NCI-H1694 treated with DMSO at 0.1 percent for 48 hours (cell line): ENCODE results near the gene CKAP2L.
"Not testable (repeated sequence)": the region's sequence is repeated elsewhere in the genome, so short reads cannot be mapped to it uniquely, and the experiment has no call there.

Experiments used
- DNase-seq: peaks from one replicate; lab custom pipeline; 2025; lab: John Stamatoyannopoulos, UW

Gene CKAP2L

DNA sequence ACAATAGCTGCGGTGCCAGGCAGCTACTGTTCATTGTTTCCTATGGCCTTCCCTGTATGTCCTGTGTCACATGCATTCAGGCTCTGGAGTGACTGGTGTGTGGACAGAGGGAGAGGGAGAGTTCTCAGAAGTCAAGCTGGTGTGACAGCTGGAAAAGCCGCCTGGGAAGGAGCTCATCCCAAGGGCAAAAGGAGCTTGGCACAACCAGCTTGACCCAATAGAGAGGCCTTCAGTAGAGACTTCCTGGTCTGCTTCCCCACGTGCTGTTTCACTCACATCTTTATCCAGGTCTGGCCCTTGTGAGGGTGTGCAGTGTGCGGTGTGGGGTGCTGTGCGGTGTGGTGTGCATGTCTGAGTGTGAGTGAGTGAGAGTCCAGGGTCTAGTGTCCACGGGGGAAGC lies 54.7 kb downstream of the CKAP2L start:
- DNase-seq = no peak

DNA sequence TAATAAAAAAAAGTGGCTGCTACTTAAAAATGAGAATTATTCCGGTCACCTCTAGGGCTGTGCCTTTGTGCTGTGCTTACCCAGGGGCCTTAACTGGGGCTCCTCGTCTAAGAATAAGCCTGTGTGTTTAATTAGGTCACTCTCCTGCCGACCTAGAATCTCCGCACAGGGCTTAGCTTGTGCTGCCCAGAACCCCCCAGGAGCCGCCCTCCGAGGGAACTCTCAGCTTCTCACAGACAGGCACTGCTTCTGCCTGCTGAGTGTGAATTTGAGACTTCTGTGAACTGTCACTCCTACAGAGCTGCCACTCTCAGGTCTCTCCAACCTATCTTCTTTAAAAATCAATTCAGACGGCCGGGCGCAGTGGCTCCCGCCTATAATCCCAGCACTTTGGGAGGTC lies 55.4 kb downstream of the CKAP2L start:
- no peak for DNase-seq

- not testable (repeated sequence) for DNase-seq
Observed at GRCh38 chr2:112706947-112707346, 57.5 kb downstream of the CKAP2L start.

DNA sequence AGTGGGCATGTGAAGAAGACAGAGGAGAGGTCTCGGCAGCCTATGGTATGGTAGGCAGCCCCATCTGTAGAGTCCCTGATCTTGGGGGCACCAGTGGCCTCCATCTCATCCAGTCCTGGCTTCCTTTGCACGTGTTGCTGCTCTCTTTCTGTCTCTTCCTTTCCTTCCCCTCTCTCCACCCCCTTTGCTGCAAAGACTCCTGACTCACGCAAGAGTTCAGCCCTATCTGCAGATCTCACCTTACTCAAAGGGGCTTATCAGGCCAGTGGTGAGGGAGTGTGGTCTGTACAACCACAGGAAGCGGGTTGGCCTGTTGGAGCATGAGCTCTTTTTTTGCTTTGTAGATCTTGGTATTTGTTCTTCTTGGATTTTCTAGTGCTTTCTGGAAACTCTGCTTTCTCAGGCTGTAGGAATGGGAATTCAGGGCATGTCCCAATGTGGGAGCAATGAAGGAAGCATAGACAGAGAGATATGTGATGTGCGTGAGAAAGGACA lies 58.2 kb downstream of the CKAP2L start:
- no peak for DNase-seq

GRCh38 chr2:112705575-112705974 lies 58.8 kb downstream of the CKAP2L start:
- DNase-seq = no peak

- DNase-seq = no peak
Observed at GRCh38 chr2:112703684-112704083, 60.7 kb downstream of the CKAP2L start.

DNA sequence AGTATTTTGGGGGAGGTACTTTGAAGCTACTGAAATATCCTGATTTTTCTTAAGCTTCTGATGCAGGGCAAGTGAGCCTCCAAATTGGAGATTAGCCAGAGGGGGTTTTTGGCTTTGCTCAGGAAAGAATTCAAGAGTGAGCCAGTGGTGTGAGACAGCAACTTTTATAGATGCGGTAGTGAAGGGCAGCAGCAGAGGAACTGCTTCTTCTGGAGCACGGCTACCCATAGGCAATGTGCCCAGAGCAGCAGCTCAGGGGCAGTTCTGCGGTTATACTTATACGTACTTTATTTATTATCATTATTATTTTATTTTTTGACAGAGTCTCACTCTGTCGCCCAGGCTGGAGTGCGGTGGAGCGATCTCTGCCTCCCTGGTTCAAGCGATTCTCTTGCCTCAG lies 63.4 kb downstream of the CKAP2L start:
- no peak for DNase-seq

DNA sequence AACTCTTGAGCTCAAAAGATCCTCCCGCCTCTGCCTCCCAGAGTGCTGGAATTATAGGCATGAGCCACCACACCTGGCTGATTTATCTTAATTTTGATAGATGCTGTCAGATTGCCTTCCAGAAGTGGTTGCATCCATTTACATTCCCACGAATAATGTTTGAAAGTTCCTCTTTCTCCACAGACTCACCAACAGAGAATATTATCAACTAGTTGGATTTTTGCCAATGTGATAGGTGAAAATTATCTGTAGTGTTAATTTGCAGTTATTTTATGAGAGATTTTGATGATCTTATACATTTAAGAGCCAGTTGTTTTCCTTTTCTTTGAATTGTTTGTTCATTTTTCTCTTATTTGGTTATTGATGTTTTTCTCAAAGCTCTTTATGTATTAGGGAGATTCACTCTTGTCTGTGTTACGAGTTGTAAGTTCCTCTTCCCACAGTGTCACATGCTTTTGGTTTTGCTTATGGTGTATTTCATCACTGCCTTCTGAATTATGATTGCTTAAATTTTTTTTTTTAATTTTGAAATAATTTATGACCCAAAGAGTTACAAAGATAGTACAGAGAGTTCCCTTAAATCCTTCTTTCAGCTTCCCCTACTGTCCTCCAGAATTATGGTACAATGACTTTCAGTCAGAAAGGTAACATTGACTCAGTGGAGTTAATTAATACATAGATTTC lies 64.3 kb downstream of the CKAP2L start:
- DNase-seq = no peak

DNA sequence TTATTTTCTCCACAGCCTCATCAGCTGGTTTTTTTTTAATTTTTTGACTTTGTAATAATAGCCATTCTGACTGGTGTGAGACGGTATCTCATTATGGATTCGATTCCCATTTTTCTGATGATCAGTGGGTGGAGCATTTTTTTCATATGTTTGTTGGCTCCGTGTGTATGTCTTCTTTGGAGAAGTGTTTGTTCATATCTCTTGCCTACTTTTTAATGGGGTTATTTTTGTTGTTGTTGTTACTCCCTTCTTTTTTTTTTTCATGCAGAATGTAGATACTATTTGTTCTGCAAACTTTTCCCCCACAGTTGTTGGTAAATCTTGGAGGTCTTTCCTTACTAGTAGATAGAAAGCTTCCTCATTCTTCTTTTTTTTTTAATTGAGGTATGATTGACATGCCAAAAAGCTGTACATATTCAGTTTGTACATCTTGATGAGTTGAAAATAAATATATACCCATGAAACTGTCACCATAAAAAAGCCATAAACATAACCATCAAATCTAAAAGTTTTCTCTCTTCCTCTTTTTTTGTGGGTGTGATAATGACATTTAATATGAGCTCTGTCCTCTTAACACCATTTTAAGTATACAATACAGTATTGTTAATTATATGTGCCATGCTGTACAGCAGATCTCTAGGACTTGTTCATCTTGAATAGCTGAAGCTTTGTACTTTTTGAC lies 65.4 kb downstream of the CKAP2L start:
- DNase-seq = no peak

GRCh38 chr2:112694182-112694581 lies 70.2 kb downstream of the CKAP2L start:
- DNase-seq = no peak

DNA sequence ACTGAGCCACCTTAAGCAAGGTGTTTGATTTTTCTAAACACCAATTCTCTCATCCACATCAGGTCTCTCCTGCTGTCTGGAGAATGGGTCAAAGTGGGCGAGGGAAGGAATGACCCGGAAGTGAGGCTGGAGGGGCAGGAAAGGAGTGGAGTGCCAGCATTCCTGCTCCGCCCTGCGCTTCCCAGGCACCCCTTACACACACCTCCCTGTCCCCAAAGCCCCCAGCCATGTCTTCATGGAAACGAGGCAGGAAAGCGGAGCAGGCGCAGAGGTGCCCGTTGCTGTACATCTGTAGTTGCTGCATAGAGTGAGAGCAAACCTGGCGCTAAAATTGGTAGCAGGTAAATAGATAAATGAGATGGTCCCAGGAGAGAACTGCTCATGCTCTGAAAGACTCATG lies 70.8 kb downstream of the CKAP2L start:
- no peak for DNase-seq

- DNase-seq = no peak
Observed at GRCh38 chr2:112692918-112693317, 71.5 kb downstream of the CKAP2L start.

- peak; percentile 81 for DNase-seq
Observed at GRCh38 chr2:112692495-112692911, 71.9 kb downstream of the CKAP2L start.

- DNase-seq = peak; percentile 20
Observed at GRCh38 chr2:112691881-112692281, 72.5 kb downstream of the CKAP2L start.

- peak; percentile 61 for DNase-seq
Observed at GRCh38 chr2:112690853-112691401, 73.5 kb downstream of the CKAP2L start.

GRCh38 chr2:112688086-112688880 lies 76.1 kb downstream of the CKAP2L start:
- no peak for DNase-seq

- DNase-seq = no peak
Observed at GRCh38 chr2:112687522-112687921, 76.9 kb downstream of the CKAP2L start.
